ENCODE results near the gene ZFYVE26. TPM values are rescaled to one million over a fixed set of nuclear protein-coding genes. Genes with fewer than 3 reads are reported as not detected.
A peak's percentile ranks its signal among the peaks of the same experiment; 100 is the strongest.
"Not testable (repeated sequence)": the region's sequence is repeated elsewhere in the genome, so short reads cannot be mapped to it uniquely, and the experiment has no call there.

ZFYVE26 gene
- total RNA-seq, 1 donor, result 37.6 TPM

DNA sequence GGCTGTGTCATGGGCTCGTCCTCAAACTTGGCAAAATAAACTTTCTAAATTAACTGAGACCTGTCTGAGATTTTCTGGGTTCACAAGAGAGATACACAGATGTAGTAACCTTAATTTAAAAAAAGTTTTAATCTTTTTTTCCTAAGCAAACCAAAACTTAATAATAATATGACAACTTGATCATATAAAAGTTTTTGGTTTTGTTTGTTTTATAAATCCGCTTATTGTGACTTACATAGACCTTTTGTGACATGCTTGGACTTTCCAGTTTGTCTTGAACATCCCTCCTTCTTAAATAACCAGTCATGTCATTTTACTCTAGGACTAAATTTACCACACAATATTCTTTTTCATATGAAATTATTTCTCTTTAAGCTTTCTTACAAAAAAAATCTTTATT lies 106.2 kb downstream of the ZFYVE26 start:
- Histone ChIP-seq H3K9me3 (ENCODE audit: low read depth, low read length) (no peaks in the 10 kb centered on the region), H3K27ac (ENCODE audit: low read depth, low read length) (no peak overlapping the region), H3K36me3 (ENCODE audit: insufficient read depth, low read length) (no peaks in the 10 kb centered on the region), H2AFZ (ENCODE audit: low read length) (no peak overlapping the region), H3K4me2 (ENCODE audit: insufficient read depth, low read length) (no peak overlapping the region), H3K27me3 (ENCODE audit: insufficient read depth, low read length) (no peaks in the 10 kb centered on the region), H3K4me3 (ENCODE audit: insufficient read depth, low read length) (no peak overlapping the region), H4K20me1 (ENCODE audit: insufficient read depth, low read length) (no peaks in the 10 kb centered on the region), H3K4me1 (ENCODE audit: insufficient read depth, low read length) (no peaks in the 10 kb centered on the region), H3K79me2 (ENCODE audit: insufficient read depth, low read length) (no peaks in the 10 kb centered on the region)
- DNase-seq (ENCODE audit: insufficient read length, low spot score, missing footprints), result no peak
- TF ChIP-seq, protein P1, sequence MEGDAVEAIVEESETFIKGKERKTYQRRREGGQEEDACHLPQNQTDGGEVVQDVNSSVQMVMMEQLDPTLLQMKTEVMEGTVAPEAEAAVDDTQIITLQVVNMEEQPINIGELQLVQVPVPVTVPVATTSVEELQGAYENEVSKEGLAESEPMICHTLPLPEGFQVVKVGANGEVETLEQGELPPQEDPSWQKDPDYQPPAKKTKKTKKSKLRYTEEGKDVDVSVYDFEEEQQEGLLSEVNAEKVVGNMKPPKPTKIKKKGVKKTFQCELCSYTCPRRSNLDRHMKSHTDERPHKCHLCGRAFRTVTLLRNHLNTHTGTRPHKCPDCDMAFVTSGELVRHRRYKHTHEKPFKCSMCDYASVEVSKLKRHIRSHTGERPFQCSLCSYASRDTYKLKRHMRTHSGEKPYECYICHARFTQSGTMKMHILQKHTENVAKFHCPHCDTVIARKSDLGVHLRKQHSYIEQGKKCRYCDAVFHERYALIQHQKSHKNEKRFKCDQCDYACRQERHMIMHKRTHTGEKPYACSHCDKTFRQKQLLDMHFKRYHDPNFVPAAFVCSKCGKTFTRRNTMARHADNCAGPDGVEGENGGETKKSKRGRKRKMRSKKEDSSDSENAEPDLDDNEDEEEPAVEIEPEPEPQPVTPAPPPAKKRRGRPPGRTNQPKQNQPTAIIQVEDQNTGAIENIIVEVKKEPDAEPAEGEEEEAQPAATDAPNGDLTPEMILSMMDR (IDR thresholded peaks at IDR 0.05; ENCODE audit: extremely low read depth, low read depth, low read length), result no peak

DNA sequence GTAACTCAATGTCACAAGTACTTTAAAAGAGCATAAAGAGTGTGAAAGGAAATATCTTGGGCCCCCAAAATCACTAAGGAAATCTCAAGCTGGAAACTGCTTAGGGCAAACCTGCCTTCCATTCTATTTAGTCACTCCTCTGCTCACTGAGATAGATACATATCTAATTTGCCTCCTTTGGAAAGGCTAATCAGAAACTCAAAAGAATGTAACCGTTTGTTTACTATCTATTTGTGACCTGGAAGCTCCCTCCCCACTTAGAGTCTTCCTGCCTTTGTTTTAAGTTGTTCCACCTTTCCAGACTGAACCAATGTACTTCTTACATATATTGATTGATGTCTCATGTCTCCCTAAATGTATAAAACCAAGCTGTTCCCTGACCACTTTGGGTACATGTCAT lies 106.6 kb downstream of the ZFYVE26 start:
- H2AFZ ChIP-seq (ENCODE audit: low read length); H3K9me3 ChIP-seq (ENCODE audit: low read depth, low read length); H3K27me3 ChIP-seq (ENCODE audit: insufficient read depth, low read length); H3K27ac ChIP-seq (ENCODE audit: low read depth, low read length); H3K79me2 ChIP-seq (ENCODE audit: insufficient read depth, low read length); H3K36me3 ChIP-seq (ENCODE audit: insufficient read depth, low read length); H4K20me1 ChIP-seq (ENCODE audit: insufficient read depth, low read length); H3K4me1 ChIP-seq (ENCODE audit: insufficient read depth, low read length); H3K4me2 ChIP-seq (ENCODE audit: insufficient read depth, low read length); DNase-seq (ENCODE audit: insufficient read length, low spot score, missing footprints); H3K4me3 ChIP-seq (ENCODE audit: insufficient read depth, low read length): not testable (repeated sequence)

DNA sequence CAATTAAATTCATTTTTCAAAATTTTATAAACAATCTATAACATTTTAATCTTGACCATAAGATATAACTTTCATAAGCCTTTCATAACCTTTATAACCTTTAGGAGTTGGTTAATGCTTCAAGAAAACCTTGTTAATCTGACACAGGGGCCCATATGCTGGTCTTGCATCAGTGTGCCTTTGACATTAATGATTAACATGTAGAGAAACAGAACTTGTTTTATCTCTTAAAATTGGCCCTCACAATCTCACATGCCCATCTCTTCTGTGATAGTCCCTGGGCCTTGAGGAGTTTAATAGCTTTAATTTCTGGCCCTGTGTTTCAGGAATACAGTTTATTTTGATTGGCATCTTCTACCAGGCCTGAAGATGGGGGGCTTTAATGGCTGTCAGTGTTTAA lies 107.0 kb downstream of the ZFYVE26 start:
- H2AFZ ChIP-seq (ENCODE audit: low read length); H3K79me2 ChIP-seq (ENCODE audit: insufficient read depth, low read length); H3K27me3 ChIP-seq (ENCODE audit: insufficient read depth, low read length); H4K20me1 ChIP-seq (ENCODE audit: insufficient read depth, low read length); H3K4me2 ChIP-seq (ENCODE audit: insufficient read depth, low read length); DNase-seq (ENCODE audit: insufficient read length, low spot score, missing footprints); H3K9me3 ChIP-seq (ENCODE audit: low read depth, low read length); H3K4me1 ChIP-seq (ENCODE audit: insufficient read depth, low read length); H3K36me3 ChIP-seq (ENCODE audit: insufficient read depth, low read length); H3K4me3 ChIP-seq (ENCODE audit: insufficient read depth, low read length); H3K27ac ChIP-seq (ENCODE audit: low read depth, low read length): not testable (repeated sequence)

DNA sequence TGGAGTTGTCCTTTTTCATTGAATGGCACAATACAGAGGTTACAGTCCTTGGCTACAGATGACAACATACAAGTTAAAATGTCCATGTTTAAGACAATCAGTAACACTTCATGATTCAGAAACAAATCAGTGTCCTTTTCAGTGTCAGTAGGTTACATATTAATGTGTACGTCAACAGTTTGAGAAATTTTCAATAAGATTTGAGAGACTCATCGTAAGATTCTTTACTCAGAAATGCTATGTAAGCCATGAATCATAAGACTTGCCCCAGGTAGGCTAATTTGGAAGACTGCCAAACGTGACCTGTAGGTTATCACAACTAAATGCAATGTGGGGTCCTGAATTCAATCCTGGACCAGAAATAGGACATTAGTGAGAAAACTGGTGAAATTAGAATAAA lies 111.2 kb downstream of the ZFYVE26 start:
- Histone ChIP-seq H4K20me1 (ENCODE audit: insufficient read depth, low read length) (no peaks in the 10 kb centered on the region), H3K9me3 (ENCODE audit: low read depth, low read length) (no peaks in the 10 kb centered on the region), H3K4me2 (ENCODE audit: insufficient read depth, low read length) (no peak overlapping the region), H3K27ac (ENCODE audit: low read depth, low read length) (no peak overlapping the region), H3K27me3 (ENCODE audit: insufficient read depth, low read length) (no peaks in the 10 kb centered on the region), H3K4me1 (ENCODE audit: insufficient read depth, low read length) (peaks cover 5% of the 10 kb centered on the region), H3K4me3 (ENCODE audit: insufficient read depth, low read length) (no peak overlapping the region), H3K36me3 (ENCODE audit: insufficient read depth, low read length) (no peaks in the 10 kb centered on the region), H2AFZ (ENCODE audit: low read length) (no peak overlapping the region), H3K79me2 (ENCODE audit: insufficient read depth, low read length) (no peaks in the 10 kb centered on the region)
- TF ChIP-seq, protein P1 (IDR thresholded peaks at IDR 0.05; ENCODE audit: extremely low read depth, low read depth, low read length), result no peak
- DNase-seq (ENCODE audit: insufficient read length, low spot score, missing footprints), result no peak

DNA sequence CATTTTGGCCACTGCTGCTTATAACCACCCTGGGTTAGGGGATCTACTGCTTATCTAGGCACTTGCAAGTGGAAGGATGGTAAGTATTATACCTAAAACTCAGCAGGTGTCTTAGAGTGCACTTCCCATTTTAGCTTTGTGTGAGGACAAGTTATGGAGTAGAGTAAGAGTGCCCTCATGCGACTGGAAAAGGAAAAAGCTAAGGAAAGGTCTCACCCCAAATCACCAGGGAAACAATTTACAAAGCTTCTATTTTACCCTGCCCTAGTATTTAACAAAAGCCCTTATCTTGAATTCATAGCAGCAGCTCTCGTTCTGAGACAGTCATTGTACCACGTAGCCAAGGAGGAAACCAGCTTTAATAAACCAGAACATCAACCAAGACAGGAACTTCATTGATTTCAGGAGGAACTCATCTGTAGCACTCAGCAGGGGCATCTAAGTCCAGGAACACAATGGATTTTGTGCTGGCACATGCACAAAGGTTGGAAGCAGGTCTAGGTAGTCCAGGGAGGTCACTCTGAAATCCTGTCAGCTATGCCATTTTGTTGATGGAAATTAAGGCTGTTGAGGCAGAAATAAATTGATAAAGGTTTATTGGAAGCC lies 111.8 kb downstream of the ZFYVE26 start:
- no peaks in the 10 kb centered on the region for H3K9me3 ChIP-seq (ENCODE audit: low read depth, low read length)
- TF ChIP-seq, protein P1 (IDR thresholded peaks at IDR 0.05; ENCODE audit: extremely low read depth, low read depth, low read length), result peak; percentile 85
- H3K79me2 ChIP-seq (ENCODE audit: insufficient read depth, low read length), result no peaks in the 10 kb centered on the region
- H3K27me3 ChIP-seq (ENCODE audit: insufficient read depth, low read length), result no peaks in the 10 kb centered on the region
- no peaks in the 10 kb centered on the region for H3K36me3 ChIP-seq (ENCODE audit: insufficient read depth, low read length)
- no peak for DNase-seq (ENCODE audit: insufficient read length, low spot score, missing footprints)
- no peak overlapping the region for H2AFZ ChIP-seq (ENCODE audit: low read length)
- H3K4me2 ChIP-seq (ENCODE audit: insufficient read depth, low read length), result no peak overlapping the region
- H4K20me1 ChIP-seq (ENCODE audit: insufficient read depth, low read length), result no peaks in the 10 kb centered on the region
- H3K4me1 ChIP-seq (ENCODE audit: insufficient read depth, low read length), result peaks cover 5% of the 10 kb centered on the region
- H3K4me3 ChIP-seq (ENCODE audit: insufficient read depth, low read length), result no peak overlapping the region
- no peak overlapping the region for H3K27ac ChIP-seq (ENCODE audit: low read depth, low read length)
